ENCODE results near the gene TENM4.

Gene TENM4

DNA sequence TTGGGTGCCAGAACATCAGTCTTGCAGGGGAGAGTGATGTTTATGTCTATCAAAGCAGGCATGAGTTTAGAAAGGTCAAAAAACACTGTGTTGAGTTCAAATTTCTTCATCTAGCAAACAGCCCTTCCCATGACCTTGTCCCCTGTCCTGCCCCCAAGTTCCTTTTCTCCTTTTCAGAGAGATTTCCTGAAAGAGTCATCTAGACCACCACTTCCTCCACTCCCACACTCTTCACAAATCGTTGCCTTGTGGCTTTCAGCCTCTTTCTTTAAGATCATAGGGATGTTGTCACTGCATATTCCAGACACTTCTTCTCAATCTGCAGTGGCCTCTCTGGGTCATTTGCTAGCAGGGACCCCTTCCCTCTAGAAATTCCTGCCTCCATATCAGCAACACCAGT lies 290.5 kb downstream of the TENM4 start:
- Mint-ChIP-seq H3K36me3 (no peaks in the 10 kb centered on the region), H3K27me3 (no peaks in the 10 kb centered on the region), H3K27ac (no peak overlapping the region), H3K9me3 (no peaks in the 10 kb centered on the region), H3K4me3 (no peak overlapping the region), H3K4me1 (no peaks in the 10 kb centered on the region)

DNA sequence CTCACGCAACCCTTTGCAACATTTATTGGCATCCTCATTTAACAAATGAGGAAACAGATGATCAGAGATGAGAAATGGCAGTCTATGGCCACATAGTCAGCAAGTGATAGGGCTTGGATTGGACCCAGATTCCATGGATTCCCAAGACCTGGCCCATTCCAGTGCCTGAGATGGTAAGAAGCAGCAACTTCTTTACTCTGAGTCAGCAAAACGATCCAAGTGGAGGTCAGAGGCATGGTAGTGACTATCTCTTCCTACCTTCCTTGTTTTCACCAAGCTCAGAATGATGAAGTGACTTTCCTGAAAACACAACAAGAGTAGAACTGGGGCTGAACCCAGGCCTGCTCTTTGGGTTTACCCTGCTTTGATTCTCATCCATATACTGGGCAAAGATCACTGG lies 293.1 kb downstream of the TENM4 start:
- Mint-ChIP-seq H3K9me3 (no peaks in the 10 kb centered on the region), H3K27me3 (no peaks in the 10 kb centered on the region), H3K27ac (no peak overlapping the region), H3K36me3 (no peaks in the 10 kb centered on the region), H3K4me3 (no peak overlapping the region), H3K4me1 (no peaks in the 10 kb centered on the region)

- H3K27ac Mint-ChIP-seq: no peak overlapping the region
- H3K4me1 Mint-ChIP-seq: no peaks in the 10 kb centered on the region
- H3K36me3 Mint-ChIP-seq: no peaks in the 10 kb centered on the region
- no peaks in the 10 kb centered on the region for H3K27me3 Mint-ChIP-seq
- H3K4me3 Mint-ChIP-seq: no peak overlapping the region
- no peaks in the 10 kb centered on the region for H3K9me3 Mint-ChIP-seq
These were observed 293.8 kb downstream of the TENM4 start for GRCh38 chr11:79147011-79147410.

DNA sequence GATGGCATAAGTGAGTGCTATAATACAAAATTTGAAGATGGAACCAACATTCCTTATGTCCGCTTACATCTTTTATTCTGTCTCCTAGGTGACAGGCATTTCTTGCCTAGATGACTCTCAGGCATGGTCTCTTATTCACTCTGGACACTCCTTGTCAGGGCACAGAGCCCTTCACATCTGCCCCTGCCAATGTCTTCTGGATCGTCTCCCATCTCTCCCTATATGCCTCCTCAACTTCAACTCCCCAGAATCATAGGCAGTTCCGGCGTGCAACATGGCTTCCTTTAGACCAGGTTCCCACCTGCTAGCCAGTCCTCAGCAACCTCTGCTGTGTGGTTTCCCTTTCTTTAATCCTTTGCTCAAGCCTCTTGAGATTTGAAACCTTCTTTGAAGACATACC lies 300.9 kb downstream of the TENM4 start:
- no peaks in the 10 kb centered on the region for H3K27me3 Mint-ChIP-seq
- no peak overlapping the region for H3K4me3 Mint-ChIP-seq
- no peak overlapping the region for H3K27ac Mint-ChIP-seq
- no peaks in the 10 kb centered on the region for H3K4me1 Mint-ChIP-seq
- H3K36me3 Mint-ChIP-seq: no peaks in the 10 kb centered on the region
- no peaks in the 10 kb centered on the region for H3K9me3 Mint-ChIP-seq

- no peaks in the 10 kb centered on the region for H3K36me3 Mint-ChIP-seq
- H3K27ac Mint-ChIP-seq: no peak overlapping the region
- H3K4me1 Mint-ChIP-seq: no peaks in the 10 kb centered on the region
- H3K27me3 Mint-ChIP-seq: peaks cover 3% of the 10 kb centered on the region
- peaks cover 5% of the 10 kb centered on the region for H3K9me3 Mint-ChIP-seq
- H3K4me3 Mint-ChIP-seq: no peak overlapping the region
These were observed 311.1 kb downstream of the TENM4 start for GRCh38 chr11:79129702-79130101.

- Mint-ChIP-seq H3K36me3 (no peaks in the 10 kb centered on the region), H3K4me3 (no peak overlapping the region), H3K27me3 (peaks cover 3% of the 10 kb centered on the region), H3K4me1 (no peaks in the 10 kb centered on the region), H3K9me3 (peaks cover 5% of the 10 kb centered on the region), H3K27ac (no peak overlapping the region)
These were observed 312.5 kb downstream of the TENM4 start for GRCh38 chr11:79128291-79128690.

DNA sequence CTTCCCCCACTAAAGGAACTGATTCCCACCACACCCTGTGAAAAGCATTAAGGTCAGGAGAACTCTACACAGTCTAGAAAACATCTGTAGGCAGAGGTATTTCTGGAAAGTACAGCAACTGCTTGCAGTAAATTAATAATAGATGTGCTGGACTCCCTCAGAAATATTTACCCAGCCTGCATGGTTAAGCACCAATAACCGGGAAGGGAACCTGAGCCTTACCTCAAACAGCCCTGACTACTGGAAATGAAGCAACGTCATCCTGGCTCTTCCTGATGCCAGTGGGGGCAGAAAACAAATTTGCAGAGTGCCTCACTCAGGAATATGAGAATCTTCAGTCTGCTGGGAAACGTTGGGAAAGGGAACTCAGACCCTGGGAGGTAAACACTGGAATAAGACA lies 318.1 kb downstream of the TENM4 start:
- Mint-ChIP-seq H3K9me3 (no peaks in the 10 kb centered on the region), H3K4me3 (no peak overlapping the region)

GRCh38 chr11:79121351-79121750 lies 319.5 kb downstream of the TENM4 start:
- H3K4me1 Mint-ChIP-seq: no peaks in the 10 kb centered on the region
- no peak overlapping the region for H3K4me3 Mint-ChIP-seq
- H3K9me3 Mint-ChIP-seq: no peaks in the 10 kb centered on the region
- no peak overlapping the region for H3K27ac Mint-ChIP-seq
- H3K36me3 Mint-ChIP-seq: no peaks in the 10 kb centered on the region
- H3K27me3 Mint-ChIP-seq: peaks cover 2% of the 10 kb centered on the region

More for the DNA sequence above, 318.1 kb downstream of the TENM4 start:
- peaks cover 2% of the 10 kb centered on the region for H3K27me3 Mint-ChIP-seq
- no peaks in the 10 kb centered on the region for H3K4me1 Mint-ChIP-seq
- no peaks in the 10 kb centered on the region for H3K36me3 Mint-ChIP-seq
- H3K27ac Mint-ChIP-seq: no peak overlapping the region

GRCh38 chr11:79119491-79120284 lies 321.1 kb downstream of the TENM4 start:
- no peaks in the 10 kb centered on the region for H3K9me3 Mint-ChIP-seq
- no peak overlapping the region for H3K4me3 Mint-ChIP-seq
- no peaks in the 10 kb centered on the region for H3K36me3 Mint-ChIP-seq
- H3K27me3 Mint-ChIP-seq: peaks cover 2% of the 10 kb centered on the region
- no peak overlapping the region for H3K27ac Mint-ChIP-seq
- H3K4me1 Mint-ChIP-seq: no peaks in the 10 kb centered on the region

DNA sequence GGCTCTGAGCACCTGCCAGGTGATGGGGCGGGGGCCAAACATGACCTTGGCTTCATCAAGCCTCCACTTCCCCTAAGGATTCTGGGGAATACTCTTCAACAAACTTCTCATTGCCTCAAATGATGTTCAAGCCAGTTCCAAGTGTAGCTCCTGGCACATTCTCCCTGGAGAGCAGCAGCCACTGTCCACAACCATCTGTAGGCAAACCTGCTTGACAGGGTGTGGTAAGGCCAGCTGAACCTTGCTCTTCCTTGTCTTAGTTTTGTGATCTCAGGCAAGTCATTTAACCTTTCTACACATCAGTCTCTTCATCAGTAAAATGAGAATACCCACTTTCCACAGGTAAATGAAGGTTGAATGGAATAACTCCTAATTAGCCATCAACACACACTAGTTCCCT lies 323.3 kb downstream of the TENM4 start:
- no peaks in the 10 kb centered on the region for H3K36me3 Mint-ChIP-seq
- peaks cover 3% of the 10 kb centered on the region for H3K27me3 Mint-ChIP-seq
- no peak overlapping the region for H3K4me3 Mint-ChIP-seq
- no peaks in the 10 kb centered on the region for H3K4me1 Mint-ChIP-seq
- no peak overlapping the region for H3K27ac Mint-ChIP-seq
- no peaks in the 10 kb centered on the region for H3K9me3 Mint-ChIP-seq

GRCh38 chr11:79116600-79116999 lies 324.2 kb downstream of the TENM4 start:
- Mint-ChIP-seq H3K4me3 (no peak overlapping the region), H3K27ac (no peak overlapping the region), H3K27me3 (peaks cover 3% of the 10 kb centered on the region), H3K9me3 (no peaks in the 10 kb centered on the region), H3K4me1 (no peaks in the 10 kb centered on the region), H3K36me3 (no peaks in the 10 kb centered on the region)

DNA sequence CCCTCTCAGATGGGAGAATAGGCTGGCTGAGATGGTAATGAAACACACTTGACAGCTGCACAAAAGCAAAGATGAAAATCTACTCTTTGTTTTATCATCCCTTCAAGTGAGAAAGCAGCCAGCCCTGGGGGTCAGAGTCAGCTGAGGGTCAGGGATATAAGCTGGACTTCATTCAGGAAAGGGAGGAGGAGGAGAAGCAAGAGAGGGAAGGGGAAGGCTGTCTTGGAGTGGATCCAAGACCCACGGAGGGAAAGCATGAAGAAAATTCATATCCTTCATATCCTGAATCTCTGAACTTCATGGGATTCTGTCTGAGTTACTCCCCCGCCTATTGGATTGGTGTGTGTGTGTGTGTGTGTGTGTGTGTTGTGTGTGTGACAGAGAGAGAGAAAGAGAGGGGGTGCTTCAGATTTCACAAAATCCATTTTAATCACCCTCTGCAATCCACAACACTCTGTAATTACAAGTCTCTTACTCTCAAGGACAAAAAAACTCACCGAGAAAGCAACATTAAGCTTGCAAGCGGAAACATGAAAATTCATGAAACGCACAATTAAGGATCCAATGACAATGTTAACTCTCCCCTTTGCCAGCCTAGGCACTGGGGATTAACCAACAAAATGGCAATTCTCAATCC lies 327.7 kb downstream of the TENM4 start:
- Mint-ChIP-seq H3K9me3 (no peaks in the 10 kb centered on the region), H3K36me3 (no peaks in the 10 kb centered on the region), H3K4me1 (no peaks in the 10 kb centered on the region)

GRCh38 chr11:79110796-79111195 lies 330.0 kb downstream of the TENM4 start:
- Mint-ChIP-seq H3K27ac (no peak overlapping the region), H3K4me3 (no peak overlapping the region), H3K36me3 (no peaks in the 10 kb centered on the region), H3K9me3 (no peaks in the 10 kb centered on the region), H3K27me3 (peaks cover 1% of the 10 kb centered on the region), H3K4me1 (no peaks in the 10 kb centered on the region)

More for the DNA sequence above, 327.7 kb downstream of the TENM4 start:
- H3K27me3 Mint-ChIP-seq: peaks cover 1% of the 10 kb centered on the region
- H3K4me3 Mint-ChIP-seq: no peak overlapping the region
- H3K27ac Mint-ChIP-seq: no peak overlapping the region

DNA sequence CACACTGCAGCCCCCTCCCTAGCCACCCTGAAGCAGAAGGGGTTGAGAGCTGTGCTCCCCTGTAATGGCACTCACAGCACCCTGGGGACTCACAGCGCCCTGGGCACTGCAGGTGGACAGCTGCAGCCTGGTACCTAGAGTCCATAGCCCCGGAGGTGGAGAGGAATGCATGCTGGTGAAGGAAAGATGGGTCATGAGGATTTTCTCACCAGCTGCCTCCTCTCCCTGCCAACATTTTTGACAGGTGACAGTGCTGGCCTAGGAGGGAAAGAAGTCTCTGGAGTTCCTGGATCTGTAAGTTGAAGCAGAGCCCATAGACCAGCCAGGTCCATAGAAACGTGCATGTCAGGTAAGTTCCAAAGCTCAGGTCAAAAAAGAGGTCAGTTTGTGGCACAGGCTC lies 330.5 kb downstream of the TENM4 start:
- H3K36me3 Mint-ChIP-seq: no peaks in the 10 kb centered on the region
- H3K27me3 Mint-ChIP-seq: peaks cover 1% of the 10 kb centered on the region
- no peak overlapping the region for H3K27ac Mint-ChIP-seq
- H3K4me3 Mint-ChIP-seq: no peak overlapping the region
- no peaks in the 10 kb centered on the region for H3K9me3 Mint-ChIP-seq
- no peaks in the 10 kb centered on the region for H3K4me1 Mint-ChIP-seq

DNA sequence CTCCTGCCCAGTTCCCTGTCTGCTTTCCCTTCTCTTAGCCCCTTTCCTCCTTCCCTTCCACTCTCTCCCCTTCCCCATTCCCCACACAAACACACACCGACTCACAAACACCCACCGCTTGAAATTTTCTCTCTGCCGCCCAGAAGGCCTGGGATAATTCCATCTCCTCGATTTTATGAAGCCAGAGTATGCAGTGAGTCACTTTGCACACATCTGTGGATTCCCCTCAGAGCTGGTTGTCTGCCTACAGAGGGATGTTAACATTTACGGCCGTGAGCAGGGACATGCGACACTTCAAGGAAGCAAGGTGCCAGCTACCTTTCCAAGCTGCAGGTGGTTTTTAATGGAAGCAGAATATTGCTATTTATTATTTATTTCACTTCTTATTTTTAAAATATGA lies 332.0 kb downstream of the TENM4 start:
- H3K9me3 Mint-ChIP-seq: no peaks in the 10 kb centered on the region
- peaks cover 2% of the 10 kb centered on the region for H3K27me3 Mint-ChIP-seq
- H3K4me3 Mint-ChIP-seq: no peak overlapping the region
- no peaks in the 10 kb centered on the region for H3K4me1 Mint-ChIP-seq
- no peak overlapping the region for H3K27ac Mint-ChIP-seq
- no peaks in the 10 kb centered on the region for H3K36me3 Mint-ChIP-seq

GRCh38 chr11:79102840-79103239 lies 338.0 kb downstream of the TENM4 start:
- H3K36me3 Mint-ChIP-seq: no peaks in the 10 kb centered on the region
- H3K9me3 Mint-ChIP-seq: no peaks in the 10 kb centered on the region
- no peak overlapping the region for H3K4me3 Mint-ChIP-seq
- H3K27ac Mint-ChIP-seq: no peak overlapping the region
- H3K4me1 Mint-ChIP-seq: no peaks in the 10 kb centered on the region
- H3K27me3 Mint-ChIP-seq: peaks cover 5% of the 10 kb centered on the region
